Subcutaneous abdominal adipose tissue (tissue), 5 donors: ENCODE measurements around the gene RALGDS.
A peak's percentile ranks its signal among the peaks of the same experiment; 100 is the strongest.

Source experiments
- H3K27ac ChIP-seq: one replicate; pipeline ENCODE4 v1.7.0; 2013; ENCODE audit warnings: low read depth, mild to moderate bottlenecking, inconsistent platforms, low read length, moderate library complexity
- H3K27me3 ChIP-seq, 5 donors: one replicate each; pipeline ENCODE4 v1.7.0; 2013; ENCODE audit warnings: low read length in 5 of 5, inconsistent platforms in 1 of 5; ENCODE audit not compliant: control insufficient read depth in 5 of 5, insufficient read depth in 4 of 5
- H3K36me3 ChIP-seq, 5 donors: one replicate each; pipeline ENCODE4 v1.7.0; 2013; ENCODE audit warnings: low read length in 5 of 5; ENCODE audit not compliant: control insufficient read depth in 5 of 5, insufficient read depth in 5 of 5
- H3K4me1 ChIP-seq, 5 donors: one replicate each; pipeline ENCODE4 v1.7.0; 2013; ENCODE audit warnings: low read length in 5 of 5, mild to moderate bottlenecking in 3 of 5, moderate library complexity in 1 of 5; ENCODE audit not compliant: control insufficient read depth in 5 of 5, insufficient read depth in 5 of 5
- H3K4me3 ChIP-seq, 5 donors: one replicate each; pipeline ENCODE4 v1.7.0; 2013; ENCODE audit warnings: low read length in 5 of 5, low read depth in 1 of 5
- H3K9ac ChIP-seq, 5 donors: one replicate each; pipeline ENCODE4 v1.7.0; 2013; ENCODE audit warnings: low read length in 5 of 5, mild to moderate bottlenecking in 4 of 5, moderate library complexity in 3 of 5
- H3K9me3 ChIP-seq, 5 donors: one replicate each; pipeline ENCODE4 v1.7.0; 2013; ENCODE audit warnings: low read length in 5 of 5; ENCODE audit not compliant: control insufficient read depth in 5 of 5
- donor health status: healthy.
- donor health status: healthy.
- donor health status: healthy.
- donor health status: healthy.
- donor health status: healthy.

RALGDS gene

GRCh38 chr9:133119846-133120500 is 1.1 kb downstream of the RALGDS start:
- Histone ChIP-seq H3K9ac (peak overlapping the region; percentile 86 to 97 (median 88)), H3K27me3 (no peaks in the 10 kb centered on the region), H3K27ac (peak overlapping the region; percentile 95), H3K4me1 (peaks cover 26 to 89% (median 83%) of the 10 kb centered on the region in 5 donors), H3K36me3 (peaks cover 0 to 4% (median 0%) of the 10 kb centered on the region in 5 donors), H3K9me3 (no peaks in the 10 kb centered on the region), H3K4me3 (peak overlapping the region; percentile 78 to 90 (median 84))

- Histone ChIP-seq H3K27ac (peak overlapping the region; percentile 95), H3K27me3 (no peaks in the 10 kb centered on the region), H3K36me3 (peaks cover 0 to 4% (median 0%) of the 10 kb centered on the region in 5 donors), H3K4me1 (peaks cover 30 to 90% (median 85%) of the 10 kb centered on the region in 5 donors), H3K4me3 (peak overlapping the region; percentile 59 to 90 (median 84)), H3K9me3 (no peaks in the 10 kb centered on the region), H3K9ac (peak overlapping the region; percentile 35 to 97 (median 88))
Observed at GRCh38 chr9:133119103-133119845, 1.8 kb downstream of the RALGDS start.

- peak overlapping the region; percentile 95 for H3K27ac ChIP-seq
- no peaks in the 10 kb centered on the region for H3K9me3 ChIP-seq
- H3K4me1 ChIP-seq: peaks cover 35 to 97% (median 92%) of the 10 kb centered on the region in 5 donors
- H3K4me3 ChIP-seq: peak overlapping the region; percentile 44 to 90 (median 84)
- H3K27me3 ChIP-seq: no peaks in the 10 kb centered on the region
- H3K9ac ChIP-seq: peak overlapping the region in 2 of 5 donors; percentile 35 to 97
- H3K36me3 ChIP-seq: peaks cover 0 to 4% (median 0%) of the 10 kb centered on the region in 5 donors
Observed at GRCh38 chr9:133118568-133118967, 2.5 kb downstream of the RALGDS start.

- H3K9me3 ChIP-seq: no peaks in the 10 kb centered on the region
- peak overlapping the region; percentile 95 for H3K27ac ChIP-seq
- H3K9ac ChIP-seq: peak overlapping the region in 3 of 5 donors; percentile 26 to 97 (median 27)
- H3K4me1 ChIP-seq: peaks cover 36 to 97% (median 92%) of the 10 kb centered on the region in 5 donors
- peaks cover 0 to 4% (median 0%) of the 10 kb centered on the region in 5 donors for H3K36me3 ChIP-seq
- peak overlapping the region in 4 of 5 donors; percentile 32 to 90 (median 66) for H3K4me3 ChIP-seq
- no peaks in the 10 kb centered on the region for H3K27me3 ChIP-seq
Observed at GRCh38 chr9:133118179-133118520, 2.9 kb downstream of the RALGDS start.

- Histone ChIP-seq H3K4me1 (peaks cover 39 to 97% (median 93%) of the 10 kb centered on the region in 5 donors), H3K4me3 (peak overlapping the region in 2 of 5 donors; percentile 32 to 90), H3K9me3 (no peaks in the 10 kb centered on the region), H3K27ac (peak overlapping the region; percentile 95), H3K36me3 (peaks cover 0 to 4% (median 0%) of the 10 kb centered on the region in 5 donors), H3K9ac (peak overlapping the region in 2 of 5 donors; percentile 54 to 97), H3K27me3 (no peaks in the 10 kb centered on the region)
Observed at GRCh38 chr9:133117271-133118178, 3.5 kb downstream of the RALGDS start.

- Histone ChIP-seq H3K4me1 (peaks cover 39 to 94% (median 90%) of the 10 kb centered on the region in 5 donors), H3K27ac (peak overlapping the region; percentile 88), H3K36me3 (peaks cover 0 to 8% (median 3%) of the 10 kb centered on the region in 5 donors)
Observed at GRCh38 chr9:133116346-133117231, 4.5 kb downstream of the RALGDS start.

GRCh38 chr9:133115604-133116345 is 5.3 kb downstream of the RALGDS start:
- peaks cover 39 to 89% (median 87%) of the 10 kb centered on the region in 5 donors for H3K4me1 ChIP-seq
- peak overlapping the region in 4 of 5 donors; percentile 5 to 14 (median 12) for H3K4me3 ChIP-seq
- peak overlapping the region in 4 of 5 donors; percentile 43 to 80 (median 66) for H3K9ac ChIP-seq
- peak overlapping the region; percentile 88 for H3K27ac ChIP-seq
- H3K36me3 ChIP-seq: peaks cover 0 to 13% (median 10%) of the 10 kb centered on the region in 5 donors
- H3K27me3 ChIP-seq: no peaks in the 10 kb centered on the region
- H3K9me3 ChIP-seq: no peaks in the 10 kb centered on the region

More at GRCh38 chr9:133116346-133117231, 4.5 kb downstream of the RALGDS start:
- H3K27me3 ChIP-seq: no peaks in the 10 kb centered on the region
- H3K9ac ChIP-seq: peak overlapping the region in 2 of 5 donors; percentile 75 to 80
- H3K4me3 ChIP-seq: peak overlapping the region in 1 of 5 donors; percentile 10
- no peaks in the 10 kb centered on the region for H3K9me3 ChIP-seq

GRCh38 chr9:133114886-133115603 is 6.0 kb downstream of the RALGDS start:
- Histone ChIP-seq H3K4me3 (peak overlapping the region in 3 of 5 donors; percentile 22 to 31 (median 29)), H3K9ac (peak overlapping the region in 4 of 5 donors; percentile 43 to 80 (median 66)), H3K27me3 (no peaks in the 10 kb centered on the region), H3K27ac (peak overlapping the region; percentile 88), H3K4me1 (peaks cover 39 to 82% (median 82%) of the 10 kb centered on the region in 5 donors), H3K9me3 (no peaks in the 10 kb centered on the region), H3K36me3 (peaks cover 0 to 20% (median 15%) of the 10 kb centered on the region in 5 donors)
